NCI-H2196 treated with DMSO at 0.1 percent for 48 hours (cell line): ENCODE data around the gene FCAMR.

Source experiments
- DNase-seq: peaks from one replicate; lab custom pipeline; 2025; ENCODE audit not compliant: unreplicated experiment; lab: John Stamatoyannopoulos, UW

The FCAMR gene

GRCh38 chr1:207000651-207001291 lies 30.5 kb upstream of the FCAMR start:
- DNase-seq, result no peak

- no peak for DNase-seq
These were observed 28.6 kb upstream of the FCAMR start for GRCh38 chr1:206998816-206999215.

GRCh38 chr1:206992790-206993189 lies 22.5 kb upstream of the FCAMR start:
- DNase-seq, result no peak

GRCh38 chr1:206987873-206988272 lies 17.6 kb upstream of the FCAMR start:
- no peak for DNase-seq

- DNase-seq, result no peak
These were observed 16.6 kb upstream of the FCAMR start for GRCh38 chr1:206986885-206987284.

- DNase-seq, result no peak
These were observed 16.1 kb upstream of the FCAMR start for GRCh38 chr1:206986402-206986801.

- no peak for DNase-seq
These were observed 15.0 kb upstream of the FCAMR start for GRCh38 chr1:206985162-206985749.

GRCh38 chr1:206982216-206982615 lies 12.0 kb upstream of the FCAMR start:
- peak; percentile 46 for DNase-seq

- DNase-seq, result peak; percentile 20
These were observed 9.3 kb upstream of the FCAMR start for GRCh38 chr1:206979379-206980043.

- DNase-seq, result no peak
These were observed 8.0 kb upstream of the FCAMR start for GRCh38 chr1:206978259-206978658.

- DNase-seq, result no peak
These were observed 5.0 kb upstream of the FCAMR start for GRCh38 chr1:206975306-206975705.

- no peak for DNase-seq
These were observed 3.9 kb upstream of the FCAMR start for GRCh38 chr1:206974140-206974539.

- no peak for DNase-seq
These were observed 2.5 kb upstream of the FCAMR start for GRCh38 chr1:206972728-206973127.

GRCh38 chr1:206971029-206971655 lies 882 bp upstream of the FCAMR start:
- no peak for DNase-seq

GRCh38 chr1:206969090-206969489 lies 1.2 kb downstream of the FCAMR start:
- no peak for DNase-seq

GRCh38 chr1:206967096-206967849 lies 3.0 kb downstream of the FCAMR start:
- no peak for DNase-seq

GRCh38 chr1:206965781-206966180 lies 4.5 kb downstream of the FCAMR start:
- DNase-seq, result no peak

GRCh38 chr1:206963740-206964139 lies 6.5 kb downstream of the FCAMR start:
- DNase-seq, result no peak

- no peak for DNase-seq
These were observed 7.0 kb downstream of the FCAMR start for GRCh38 chr1:206963119-206963712.

- DNase-seq, result no peak
These were observed 8.0 kb downstream of the FCAMR start for GRCh38 chr1:206962272-206962671.

- DNase-seq, result no peak
These were observed 8.6 kb downstream of the FCAMR start for GRCh38 chr1:206961668-206962067.
